Activated naive CD8-positive, alpha-beta T cell treated with anti-CD3 and anti-CD28 coated beads, Interleukin-2, amount 50 U/mL, for 24 hours (primary cell): ENCODE results near the gene DPYSL4.
"Not testable (repeated sequence)": the region's sequence is repeated elsewhere in the genome, so short reads cannot be mapped to it uniquely, and the experiment has no call there.

ENCODE experiments used
- ATAC-seq: fragments of 150-1000 bp; cut with Tn5 transposase; one replicate; pipeline ENCODE4 v1.10.0; 2021
- DNase-seq: peaks from one replicate; pipeline ENCODE4 v3.0.0; 2021
- H3K27ac Mint-ChIP-seq: one replicate; pipeline ENCODE4 v1.8.0; 2021; ENCODE audit warnings: mild to moderate bottlenecking, mixed read lengths
- H3K27me3 Mint-ChIP-seq: one replicate; pipeline ENCODE4 v1.8.0; 2021; ENCODE audit warnings: mixed read lengths
- H3K36me3 Mint-ChIP-seq: one replicate; pipeline ENCODE4 v1.8.0; 2021; ENCODE audit warnings: low read depth, mixed read lengths
- H3K4me1 Mint-ChIP-seq: one replicate; pipeline ENCODE4 v1.8.0; 2021; ENCODE audit warnings: mixed read lengths
- H3K4me3 Mint-ChIP-seq: one replicate; pipeline ENCODE4 v1.8.0; 2021; ENCODE audit warnings: mild to moderate bottlenecking, moderate library complexity, mixed read lengths
- H3K9me3 Mint-ChIP-seq: one replicate; pipeline ENCODE4 v1.8.0; 2021; ENCODE audit warnings: mixed read lengths

Gene DPYSL4

DNA sequence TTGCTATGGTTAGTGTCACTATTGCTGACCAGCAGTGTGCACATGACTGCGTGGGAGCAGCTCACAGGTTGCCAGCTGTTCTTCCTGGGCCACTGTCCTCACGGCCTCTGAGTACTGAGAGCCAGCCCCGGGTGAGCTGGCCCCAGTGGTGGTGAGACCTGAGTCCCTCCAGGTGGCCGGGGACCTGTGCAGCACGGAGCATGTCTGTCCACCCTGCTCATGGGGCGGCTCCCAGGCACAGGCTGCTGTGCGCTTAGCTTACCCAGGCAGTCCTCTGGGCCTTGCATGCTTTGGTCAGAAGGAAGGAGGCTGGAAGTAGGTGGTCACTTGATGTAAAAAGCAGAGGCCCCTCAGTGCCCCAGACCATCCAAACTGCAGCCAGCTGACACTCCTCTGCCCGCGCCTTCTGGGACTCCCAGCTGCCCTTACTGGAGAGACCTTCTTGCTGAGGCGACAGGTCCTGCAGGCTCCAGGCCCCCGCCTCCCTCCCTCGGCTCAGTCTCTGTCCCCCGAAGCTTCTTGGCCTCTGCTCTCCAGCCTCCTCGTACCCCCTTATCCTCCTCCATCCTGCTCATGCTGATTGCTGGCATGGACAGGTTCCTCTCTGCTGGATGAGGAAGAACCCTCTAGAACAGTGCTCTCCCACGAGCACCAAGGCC is 30.9 kb upstream of the DPYSL4 start:
- Mint-ChIP-seq H3K4me1 (peaks cover 11% of the 10 kb centered on the region), H3K4me3 (no peak overlapping the region), H3K9me3 (no peaks in the 10 kb centered on the region), H3K27me3 (no peaks in the 10 kb centered on the region), H3K36me3 (no peaks in the 10 kb centered on the region), H3K27ac (no peak overlapping the region)
- DNase-seq: no peak
- no peak for ATAC-seq

DNA sequence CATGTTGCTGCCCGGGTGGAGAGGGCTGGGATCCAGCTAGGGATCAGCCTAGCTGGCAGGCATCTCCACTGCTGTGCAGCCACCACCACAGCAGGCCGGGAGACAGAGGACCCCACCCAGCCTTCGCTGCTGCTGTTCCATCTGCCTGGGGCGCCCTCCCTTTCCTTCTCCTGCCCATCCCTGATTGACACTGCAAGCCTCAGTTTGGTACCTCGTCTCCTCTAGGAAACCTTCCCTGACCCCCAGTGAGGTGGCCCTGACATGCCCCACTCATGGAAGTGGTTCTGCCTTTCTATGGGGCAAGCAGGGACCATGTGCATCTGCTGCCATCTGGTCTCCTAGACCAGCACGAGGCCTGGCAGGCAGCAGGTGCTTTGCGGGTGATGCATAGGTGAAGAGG is 30.4 kb upstream of the DPYSL4 start:
- no peaks in the 10 kb centered on the region for H3K36me3 Mint-ChIP-seq
- no peaks in the 10 kb centered on the region for H3K9me3 Mint-ChIP-seq
- H3K27me3 Mint-ChIP-seq: no peaks in the 10 kb centered on the region
- no peak overlapping the region for H3K4me3 Mint-ChIP-seq
- ATAC-seq: no peak
- peaks cover 11% of the 10 kb centered on the region for H3K4me1 Mint-ChIP-seq
- peak overlapping the region; percentile 44 for H3K27ac Mint-ChIP-seq
- no peak for DNase-seq

DNA sequence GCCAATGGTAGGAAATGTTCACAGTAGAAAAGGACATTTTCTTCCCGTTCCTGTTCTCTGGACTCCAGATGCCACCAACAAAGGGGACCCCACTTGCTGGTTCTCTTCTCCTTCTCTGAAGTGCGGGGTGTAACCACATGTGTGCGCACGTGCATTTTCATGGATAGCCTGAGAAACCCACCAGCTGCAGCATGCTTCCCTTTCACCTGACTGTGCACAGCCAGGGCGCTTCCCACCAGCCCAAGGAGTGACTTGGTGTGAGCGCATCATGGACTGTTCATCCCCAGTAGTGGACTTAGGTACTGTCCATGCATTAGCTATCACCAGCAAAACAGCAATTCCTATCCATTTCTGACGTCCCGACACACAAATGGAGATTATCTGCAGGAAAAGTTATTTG is 29.6 kb upstream of the DPYSL4 start:
- Mint-ChIP-seq H3K4me1 (peaks cover 13% of the 10 kb centered on the region), H3K9me3 (no peaks in the 10 kb centered on the region), H3K36me3 (no peaks in the 10 kb centered on the region), H3K27ac (no peak overlapping the region), H3K27me3 (no peaks in the 10 kb centered on the region), H3K4me3 (no peak overlapping the region)
- DNase-seq (no peak), ATAC-seq (no peak)

DNA sequence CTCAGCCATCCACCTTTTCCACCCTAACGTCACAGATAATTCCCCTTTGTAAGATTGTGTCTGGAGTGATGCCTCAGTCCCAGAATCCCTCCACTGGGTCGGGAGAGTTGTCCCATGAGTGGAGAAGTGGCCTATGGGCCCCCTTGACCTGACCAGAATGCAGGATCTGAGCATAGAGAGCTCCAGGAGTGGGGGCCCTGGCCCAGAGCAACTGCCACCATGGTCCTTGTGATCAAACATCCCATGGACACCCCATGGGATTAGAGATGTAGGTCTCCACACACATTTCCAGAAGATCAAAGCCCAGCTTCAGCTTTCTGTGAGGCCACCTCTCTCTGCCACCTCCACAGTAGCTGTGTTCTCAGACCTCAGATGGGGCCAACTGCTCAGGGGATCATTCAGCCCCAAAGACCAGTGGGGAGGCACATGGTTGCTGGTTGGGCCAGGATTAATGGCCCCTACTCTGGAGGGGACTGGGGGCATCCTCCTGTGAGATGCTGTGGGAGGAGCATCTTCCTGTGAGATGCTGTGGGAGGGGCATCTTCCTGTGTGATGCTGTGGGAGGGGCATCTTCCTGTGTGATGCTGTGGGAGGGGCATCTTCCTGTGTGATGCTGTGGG is 28.5 kb upstream of the DPYSL4 start:
- H3K27ac Mint-ChIP-seq: peak overlapping the region; percentile 27
- no peaks in the 10 kb centered on the region for H3K36me3 Mint-ChIP-seq
- peaks cover 22% of the 10 kb centered on the region for H3K4me1 Mint-ChIP-seq
- H3K4me3 Mint-ChIP-seq: no peak overlapping the region
- ATAC-seq: peak; percentile 21
- no peaks in the 10 kb centered on the region for H3K27me3 Mint-ChIP-seq
- no peaks in the 10 kb centered on the region for H3K9me3 Mint-ChIP-seq
- DNase-seq: peak; percentile 37

DNA sequence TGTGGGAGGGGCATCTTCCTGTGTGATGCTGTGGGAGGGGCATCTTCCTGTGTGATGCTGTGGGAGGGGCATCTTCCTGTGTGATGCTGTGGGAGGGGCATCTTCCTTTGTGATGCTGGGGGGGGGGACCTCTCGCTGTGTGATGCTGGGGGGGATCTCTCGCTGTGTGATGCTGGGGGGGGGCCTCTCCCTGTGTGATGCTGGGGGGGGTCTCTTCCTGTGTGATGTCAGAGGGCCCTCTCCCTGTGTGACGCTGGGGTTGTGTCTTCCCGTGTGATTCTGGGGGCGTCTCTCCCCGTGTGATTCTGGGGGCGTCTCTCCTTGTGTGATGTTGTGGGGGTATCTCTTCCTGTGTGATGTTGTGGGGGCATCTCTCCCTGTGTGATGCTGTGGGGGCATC is 27.9 kb upstream of the DPYSL4 start:
- H3K4me3 Mint-ChIP-seq: no peak overlapping the region
- no peaks in the 10 kb centered on the region for H3K27me3 Mint-ChIP-seq
- ATAC-seq (no peak), DNase-seq (no peak)
- H3K27ac Mint-ChIP-seq: peak overlapping the region; percentile 59
- H3K4me1 Mint-ChIP-seq: peaks cover 26% of the 10 kb centered on the region
- H3K36me3 Mint-ChIP-seq: no peaks in the 10 kb centered on the region
- H3K9me3 Mint-ChIP-seq: no peaks in the 10 kb centered on the region

DNA sequence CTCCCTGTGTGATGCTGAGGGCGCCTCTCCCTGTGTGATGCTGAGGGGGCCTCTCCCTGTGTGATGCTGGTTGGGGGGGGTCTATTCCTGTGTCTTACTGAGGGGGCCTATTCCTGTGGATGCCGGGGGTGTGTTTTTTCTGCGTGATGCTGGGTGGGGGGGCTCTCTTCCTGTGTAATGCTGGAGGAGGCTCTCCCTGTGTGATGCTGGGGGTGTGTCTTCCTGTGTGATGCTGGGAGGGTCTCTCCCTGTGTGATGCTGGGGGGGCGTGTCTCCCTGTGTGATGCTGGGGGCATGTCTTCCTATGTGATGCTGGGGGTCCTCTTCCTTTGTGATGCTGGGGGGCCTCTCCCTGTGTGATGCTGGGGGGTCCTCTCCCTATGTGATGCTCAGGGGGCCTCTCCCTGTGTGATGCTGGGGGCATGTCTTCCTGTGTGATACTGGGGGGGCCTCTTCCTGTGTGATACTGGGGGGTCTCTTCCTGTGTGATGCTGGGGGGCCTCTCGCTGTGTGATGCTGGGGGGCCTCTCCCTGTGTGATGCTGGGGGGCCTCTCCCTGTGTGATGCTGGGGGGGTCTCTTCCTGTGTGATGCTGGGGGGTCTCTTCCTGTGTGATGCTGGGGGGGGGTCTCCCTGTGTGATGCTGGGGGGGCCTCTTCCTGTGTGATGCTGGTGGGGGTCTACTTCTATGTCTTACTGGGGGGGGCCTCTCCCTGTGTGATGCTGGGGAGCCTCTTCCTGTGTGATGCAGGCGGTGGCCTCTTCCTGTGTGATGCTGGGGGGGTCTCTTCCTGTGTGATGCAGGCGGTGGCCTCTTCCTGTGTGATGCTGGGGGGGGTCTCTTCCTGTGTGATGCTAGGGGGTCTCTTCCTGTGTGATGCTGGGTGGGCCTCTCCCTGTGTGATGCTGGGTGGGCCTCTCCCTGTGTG is 27.2 kb upstream of the DPYSL4 start:
- H3K9me3 Mint-ChIP-seq, H3K36me3 Mint-ChIP-seq, H3K4me3 Mint-ChIP-seq, H3K27me3 Mint-ChIP-seq, ATAC-seq: not testable (repeated sequence)
- Mint-ChIP-seq H3K4me1 (peaks cover 26% of the 10 kb centered on the region), H3K27ac (peak overlapping the region; percentile 59)
- DNase-seq: peak; percentile 29

DNA sequence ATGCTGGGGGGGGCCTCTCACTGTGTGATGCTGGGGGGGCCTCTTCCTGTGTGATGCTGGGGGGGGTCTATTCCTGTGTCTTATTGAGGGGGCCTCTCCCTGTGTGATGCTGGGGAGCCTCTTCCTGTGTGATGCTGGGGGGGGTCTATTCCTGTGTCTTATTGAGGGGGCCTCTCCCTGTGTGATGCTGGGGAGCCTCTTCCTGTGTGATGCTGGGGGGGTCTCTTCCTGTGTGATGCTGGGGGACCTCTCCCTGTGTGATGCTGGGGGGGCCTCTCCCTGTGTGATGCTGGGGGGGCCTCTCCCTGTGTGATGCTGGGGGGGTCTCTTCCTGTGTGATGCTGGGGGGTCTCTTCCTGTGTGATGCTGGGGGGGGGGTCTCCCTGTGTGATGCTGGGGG is 26.5 kb upstream of the DPYSL4 start:
- not testable (repeated sequence) for H3K4me3 Mint-ChIP-seq, H3K36me3 Mint-ChIP-seq, H3K27ac Mint-ChIP-seq, H3K27me3 Mint-ChIP-seq, ATAC-seq, DNase-seq, H3K9me3 Mint-ChIP-seq
- peaks cover 26% of the 10 kb centered on the region for H3K4me1 Mint-ChIP-seq

DNA sequence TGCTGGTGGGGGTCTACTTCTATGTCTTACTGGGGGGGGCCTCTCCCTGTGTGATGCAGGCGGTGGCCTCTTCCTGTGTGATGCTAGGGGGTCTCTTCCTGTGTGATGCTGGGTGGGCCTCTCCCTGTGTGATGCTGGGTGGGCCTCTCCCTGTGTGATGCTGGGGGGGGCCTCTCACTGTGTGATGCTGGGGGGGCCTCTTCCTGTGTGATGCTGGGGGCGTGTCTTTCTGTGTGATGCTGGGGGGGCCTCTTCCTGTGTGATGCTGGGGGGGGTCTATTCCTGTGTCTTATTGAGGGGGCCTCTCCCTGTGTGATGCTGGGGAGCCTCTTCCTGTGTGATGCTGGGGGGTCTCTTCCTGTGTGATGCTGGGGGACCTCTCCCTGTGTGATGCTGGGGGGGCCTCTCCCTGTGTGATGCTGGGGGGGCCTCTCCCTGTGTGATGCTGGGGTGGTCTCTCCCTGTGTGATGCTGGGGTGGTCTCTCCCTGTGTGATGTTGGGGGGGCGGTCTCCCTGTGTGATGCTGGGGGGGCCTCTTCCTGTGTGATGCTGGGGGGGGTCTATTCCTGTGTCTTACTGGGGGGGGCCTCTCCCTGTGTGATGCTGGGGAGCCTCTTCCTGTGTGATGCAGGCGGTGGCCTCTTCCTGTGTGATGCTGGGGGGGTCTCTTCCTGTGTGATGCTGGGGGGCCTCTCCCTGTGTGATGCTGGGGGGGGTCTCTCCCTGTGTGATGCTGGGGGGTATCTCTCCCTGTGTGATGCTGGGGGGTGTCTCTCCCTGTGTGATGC is 25.7 kb upstream of the DPYSL4 start:
- H3K4me1 Mint-ChIP-seq: peaks cover 26% of the 10 kb centered on the region
- H3K27ac Mint-ChIP-seq, H3K4me3 Mint-ChIP-seq, H3K36me3 Mint-ChIP-seq, DNase-seq, ATAC-seq, H3K9me3 Mint-ChIP-seq, H3K27me3 Mint-ChIP-seq: not testable (repeated sequence)

DNA sequence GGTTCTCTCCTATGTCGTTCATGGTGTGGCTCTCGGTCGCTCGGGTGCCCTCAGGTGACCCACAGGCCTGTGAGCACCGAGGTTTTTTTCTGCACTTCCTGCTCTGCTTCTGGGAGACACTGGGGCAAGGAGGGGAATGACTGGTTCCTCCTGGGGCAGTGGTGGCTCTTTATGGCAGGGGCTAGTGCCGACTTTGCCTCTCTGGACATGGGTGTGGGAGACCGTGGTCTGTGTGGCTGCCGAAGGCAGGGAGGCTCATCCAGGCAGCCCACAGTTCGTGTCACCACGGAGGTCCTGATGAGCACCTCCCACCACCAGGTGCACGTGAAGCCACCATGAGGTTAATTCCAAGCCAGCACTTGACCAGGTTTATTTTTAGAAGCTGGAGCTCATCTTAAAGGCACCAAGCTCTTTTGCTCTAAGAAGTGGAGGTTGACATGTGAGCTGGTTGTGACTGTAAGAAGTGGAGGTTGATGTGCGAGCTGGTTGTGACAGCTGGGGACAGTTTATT is 24.7 kb upstream of the DPYSL4 start:
- ATAC-seq: peak; percentile 53
- peaks cover 26% of the 10 kb centered on the region for H3K4me1 Mint-ChIP-seq
- H3K4me3 Mint-ChIP-seq: peak overlapping the region; percentile 16
- H3K9me3 Mint-ChIP-seq: no peaks in the 10 kb centered on the region
- no peaks in the 10 kb centered on the region for H3K27me3 Mint-ChIP-seq
- no peaks in the 10 kb centered on the region for H3K36me3 Mint-ChIP-seq
- peak; percentile 51 for DNase-seq
- peak overlapping the region; percentile 75 for H3K27ac Mint-ChIP-seq

DNA sequence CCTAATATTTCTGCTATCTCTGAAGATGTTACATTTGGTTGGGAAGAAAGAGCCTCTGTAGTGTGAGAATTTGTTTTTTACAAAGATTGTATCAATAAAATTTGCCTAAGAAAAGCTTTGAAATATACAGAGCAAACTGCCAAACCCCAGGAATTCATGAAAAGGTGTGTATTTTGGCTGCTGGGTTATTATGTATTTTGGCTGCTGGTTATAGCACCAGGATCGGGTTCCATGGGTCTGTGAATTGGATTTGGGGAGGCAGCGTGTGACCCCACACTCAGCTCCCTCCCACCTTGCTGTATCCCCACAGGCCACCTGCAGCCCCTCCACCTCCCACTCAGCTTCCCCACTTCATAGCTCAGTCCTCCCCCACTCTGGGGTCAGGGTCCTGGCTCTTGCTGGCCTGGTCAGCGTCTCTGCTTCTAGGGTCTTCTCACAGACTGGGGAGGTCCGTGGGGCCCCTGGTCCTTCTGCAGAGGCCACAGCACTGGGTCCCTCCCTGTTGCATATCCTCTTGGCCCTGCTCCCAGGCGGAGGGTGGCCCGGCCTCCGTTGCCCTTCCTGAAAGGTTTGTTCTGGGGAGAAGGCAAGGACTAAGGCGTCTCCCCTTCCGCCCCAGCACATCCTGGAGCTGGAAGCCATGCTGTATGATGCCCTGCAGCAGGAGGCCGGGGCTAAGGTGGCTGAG is 24.0 kb upstream of the DPYSL4 start:
- ATAC-seq (no peak), DNase-seq (no peak)
- H3K36me3 Mint-ChIP-seq: no peaks in the 10 kb centered on the region
- peak overlapping the region; percentile 75 for H3K27ac Mint-ChIP-seq
- no peaks in the 10 kb centered on the region for H3K9me3 Mint-ChIP-seq
- peaks cover 26% of the 10 kb centered on the region for H3K4me1 Mint-ChIP-seq
- H3K4me3 Mint-ChIP-seq: peak overlapping the region; percentile 16
- no peaks in the 10 kb centered on the region for H3K27me3 Mint-ChIP-seq

DNA sequence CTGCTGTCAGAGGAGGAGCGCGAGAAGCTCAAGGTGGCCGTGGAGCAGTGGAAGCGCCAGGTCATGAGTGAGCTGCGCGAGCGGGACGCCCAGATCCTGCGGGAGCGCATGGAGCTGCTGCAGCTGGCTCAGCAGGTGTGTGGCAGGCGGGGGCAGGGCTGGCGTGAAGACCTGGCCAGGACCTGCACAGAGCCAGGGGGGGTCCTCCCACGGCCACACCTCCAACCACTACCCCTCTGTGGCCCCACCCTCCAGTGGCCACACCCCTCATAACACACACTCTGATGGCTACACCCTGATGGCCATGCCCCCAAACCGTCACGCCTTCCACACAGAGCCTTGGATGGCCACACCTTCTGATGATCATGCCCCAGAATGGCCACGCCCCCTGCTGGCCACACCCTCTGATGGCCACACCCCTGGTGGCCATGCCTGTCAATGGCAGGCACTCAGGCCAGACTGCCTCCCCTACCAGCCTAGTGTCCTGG is 23.4 kb upstream of the DPYSL4 start:
- Mint-ChIP-seq H3K9me3 (no peaks in the 10 kb centered on the region), H3K27me3 (no peaks in the 10 kb centered on the region), H3K36me3 (no peaks in the 10 kb centered on the region), H3K4me3 (no peak overlapping the region), H3K4me1 (peaks cover 22% of the 10 kb centered on the region), H3K27ac (no peak overlapping the region)
- ATAC-seq (peak; percentile 51), DNase-seq (peak; percentile 68)

DNA sequence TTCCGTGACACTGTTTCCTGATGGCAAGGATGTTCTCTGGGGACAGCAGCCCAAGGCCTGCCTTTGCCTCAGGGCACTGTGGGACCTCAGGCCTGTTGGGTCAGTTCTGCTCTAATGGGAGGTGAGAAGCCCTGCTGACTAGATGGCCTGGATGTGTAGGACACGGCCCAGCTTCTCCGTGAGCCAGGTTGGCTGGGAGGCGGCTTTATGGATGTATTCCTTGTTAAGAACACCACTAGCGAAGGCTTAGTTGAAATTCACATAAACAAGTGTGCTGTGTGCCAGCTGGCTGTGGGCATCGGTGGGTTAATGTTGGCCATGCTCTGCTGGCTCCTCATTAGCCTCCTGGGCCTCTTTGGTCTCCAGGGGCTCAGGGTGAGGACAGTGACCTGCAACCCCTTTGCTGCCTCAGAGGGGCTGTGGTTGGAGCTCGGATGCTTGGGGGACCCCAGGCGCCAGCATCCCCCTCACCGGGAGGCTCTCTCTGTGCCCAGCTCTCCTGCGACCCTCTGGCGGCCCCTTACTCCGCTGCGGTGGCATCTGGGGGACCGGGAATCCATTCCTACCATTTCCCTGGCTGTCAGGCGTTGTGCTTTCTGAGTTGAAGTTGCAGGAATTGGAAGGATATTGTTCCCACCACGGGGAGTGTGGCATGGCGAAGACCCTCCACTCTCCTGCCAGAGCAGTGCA is 22.8 kb upstream of the DPYSL4 start:
- Mint-ChIP-seq H3K36me3 (no peaks in the 10 kb centered on the region), H3K27ac (no peak overlapping the region), H3K4me1 (peaks cover 20% of the 10 kb centered on the region), H3K4me3 (no peak overlapping the region), H3K27me3 (no peaks in the 10 kb centered on the region), H3K9me3 (no peaks in the 10 kb centered on the region)
- ATAC-seq (no peak), DNase-seq (no peak)

DNA sequence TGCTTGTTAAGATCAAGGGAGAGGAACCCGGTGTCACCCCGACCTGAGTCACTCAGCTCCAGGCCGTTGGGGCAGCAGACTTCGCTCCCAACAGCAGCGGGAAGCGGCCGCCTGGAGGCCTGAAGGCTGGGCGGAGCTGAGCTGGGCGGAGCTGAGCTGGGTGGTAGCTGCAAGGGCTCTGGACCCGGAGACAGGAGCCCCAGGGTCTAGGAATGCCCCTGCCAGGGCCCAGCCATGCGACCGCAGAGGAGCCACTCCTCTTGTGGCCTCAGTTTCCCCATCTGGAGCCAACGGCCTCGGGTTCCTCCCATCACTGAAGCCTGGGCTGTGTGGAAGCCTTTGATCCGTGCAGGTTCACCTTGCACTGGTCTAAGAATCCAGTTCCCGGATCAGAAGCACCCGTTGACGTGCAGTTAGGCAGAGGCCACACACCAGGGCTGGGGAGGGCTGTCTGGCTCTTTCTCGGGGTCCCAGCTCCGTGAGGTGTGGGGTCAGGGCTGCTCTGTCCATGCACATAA is 21.9 kb upstream of the DPYSL4 start:
- no peaks in the 10 kb centered on the region for H3K27me3 Mint-ChIP-seq
- no peak overlapping the region for H3K4me3 Mint-ChIP-seq
- H3K27ac Mint-ChIP-seq: no peak overlapping the region
- H3K9me3 Mint-ChIP-seq: no peaks in the 10 kb centered on the region
- DNase-seq: no peak
- peaks cover 15% of the 10 kb centered on the region for H3K4me1 Mint-ChIP-seq
- no peak for ATAC-seq
- H3K36me3 Mint-ChIP-seq: no peaks in the 10 kb centered on the region
